ENCODE results near the gene HSPA12A.

Gene HSPA12A

DNA sequence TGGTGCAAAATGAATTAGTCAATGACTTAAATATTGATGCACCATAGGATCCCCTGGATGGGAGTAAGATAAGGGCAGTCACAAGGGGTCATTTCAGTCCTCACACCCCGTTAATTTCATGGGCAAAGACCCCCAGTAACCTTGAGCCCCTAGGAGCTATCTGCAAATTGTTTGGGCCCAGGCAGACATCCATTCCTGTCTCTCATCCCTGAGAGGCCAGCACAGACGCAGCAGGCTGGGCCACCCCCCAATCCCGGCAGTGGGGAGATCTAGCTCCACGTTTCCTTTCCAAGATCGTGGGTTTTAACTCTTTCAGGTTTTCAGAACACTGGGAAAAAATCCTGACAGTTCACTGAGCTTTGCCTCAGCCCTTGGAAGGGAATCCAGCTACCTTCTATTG is 81.5 kb downstream of the HSPA12A start:
- Histone ChIP-seq H2BK120ac (ENCODE audit: low read depth, low read length) (no peak overlapping the region), H3K4me2 (ENCODE audit: low read length) (no peak overlapping the region), H4K5ac (ENCODE audit: low read length) (no peak overlapping the region), H3K27ac (ENCODE audit: low read depth, low read length) (no peak overlapping the region), H3K27me3 (ENCODE audit: insufficient read depth, low read length, poor library complexity) (no peaks in the 10 kb centered on the region), H3K4me1 (ENCODE audit: control insufficient read depth, low read depth, low read length) (no peaks in the 10 kb centered on the region), H4K8ac (ENCODE audit: low read depth, low read length) (no peak overlapping the region), H3K56ac (ENCODE audit: low read length) (no peak overlapping the region), H3K79me1 (ENCODE audit: low read length) (no peaks in the 10 kb centered on the region), H3K4me3 (ENCODE audit: low read length) (no peak overlapping the region), H3K18ac (ENCODE audit: low read length) (no peak overlapping the region), H2BK5ac (ENCODE audit: low read length) (no peak overlapping the region), H3K4ac (ENCODE audit: low read depth, low read length) (no peak overlapping the region), H3K23ac (ENCODE audit: low read length) (no peak overlapping the region), H3K79me2 (ENCODE audit: control insufficient read depth, insufficient read depth, low read length) (no peaks in the 10 kb centered on the region), H3K36me3 (ENCODE audit: control insufficient read depth, insufficient read depth, low read length) (peaks cover 1% of the 10 kb centered on the region), H2AK5ac (ENCODE audit: low read length) (no peak overlapping the region), H3K9ac (ENCODE audit: low read length) (no peak overlapping the region), H2BK15ac (replicated peaks; ENCODE audit: low read depth) (no peak overlapping the region)
- WGBS (ENCODE audit: extremely low coverage, insufficient coverage, low lambda C conversion rate): no CpG with 5 or more reads among the region's 5 CpGs
- DNase-seq: no peak

GRCh38 chr10:116659049-116659670 is 83.2 kb downstream of the HSPA12A start:
- Histone ChIP-seq H4K5ac (ENCODE audit: low read length) (no peak overlapping the region), H3K36me3 (ENCODE audit: control insufficient read depth, insufficient read depth, low read length) (no peaks in the 10 kb centered on the region)

GRCh38 chr10:116657863-116658551 is 84.4 kb downstream of the HSPA12A start:
- H2BK120ac ChIP-seq (ENCODE audit: low read depth, low read length): no peak overlapping the region
- no peak overlapping the region for H2BK15ac ChIP-seq (replicated peaks; ENCODE audit: low read depth)
- no peaks in the 10 kb centered on the region for H3K4me1 ChIP-seq (ENCODE audit: control insufficient read depth, low read depth, low read length)
- no peak overlapping the region for H4K8ac ChIP-seq (ENCODE audit: low read depth, low read length)
- H3K79me1 ChIP-seq (ENCODE audit: low read length): no peaks in the 10 kb centered on the region
- no peak overlapping the region for H4K5ac ChIP-seq (ENCODE audit: low read length)
- no peak overlapping the region for H3K4me3 ChIP-seq (ENCODE audit: low read length)
- no peaks in the 10 kb centered on the region for H3K79me2 ChIP-seq (ENCODE audit: control insufficient read depth, insufficient read depth, low read length)
- H3K27ac ChIP-seq (ENCODE audit: low read depth, low read length): no peak overlapping the region
- no peak overlapping the region for H3K4me2 ChIP-seq (ENCODE audit: low read length)
- no peak overlapping the region for H3K9ac ChIP-seq (ENCODE audit: low read length)
- no peaks in the 10 kb centered on the region for H3K36me3 ChIP-seq (ENCODE audit: control insufficient read depth, insufficient read depth, low read length)
- no peak overlapping the region for H3K18ac ChIP-seq (ENCODE audit: low read length)
- no CpG with 5 or more reads among the region's 5 CpGs for WGBS (ENCODE audit: extremely low coverage, insufficient coverage, low lambda C conversion rate)
- H2AK5ac ChIP-seq (ENCODE audit: low read length): no peak overlapping the region
- H2BK5ac ChIP-seq (ENCODE audit: low read length): no peak overlapping the region
- DNase-seq: no peak
- no peaks in the 10 kb centered on the region for H3K27me3 ChIP-seq (ENCODE audit: insufficient read depth, low read length, poor library complexity)
- no peak overlapping the region for H3K23ac ChIP-seq (ENCODE audit: low read length)
- H3K56ac ChIP-seq (ENCODE audit: low read length): no peak overlapping the region
- H3K4ac ChIP-seq (ENCODE audit: low read depth, low read length): no peak overlapping the region

More at GRCh38 chr10:116659049-116659670, 83.2 kb downstream of the HSPA12A start:
- Histone ChIP-seq H2AK5ac (ENCODE audit: low read length) (no peak overlapping the region), H3K27ac (ENCODE audit: low read depth, low read length) (no peak overlapping the region), H3K56ac (ENCODE audit: low read length) (no peak overlapping the region), H3K4me3 (ENCODE audit: low read length) (no peak overlapping the region), H3K4me2 (ENCODE audit: low read length) (no peak overlapping the region), H3K79me1 (ENCODE audit: low read length) (no peaks in the 10 kb centered on the region), H2BK15ac (replicated peaks; ENCODE audit: low read depth) (no peak overlapping the region), H4K8ac (ENCODE audit: low read depth, low read length) (no peak overlapping the region), H2BK5ac (ENCODE audit: low read length) (no peak overlapping the region), H3K18ac (ENCODE audit: low read length) (no peak overlapping the region), H3K79me2 (ENCODE audit: control insufficient read depth, insufficient read depth, low read length) (no peaks in the 10 kb centered on the region), H3K4ac (ENCODE audit: low read depth, low read length) (no peak overlapping the region), H3K23ac (ENCODE audit: low read length) (no peak overlapping the region), H3K9ac (ENCODE audit: low read length) (no peak overlapping the region), H2BK120ac (ENCODE audit: low read depth, low read length) (no peak overlapping the region), H3K27me3 (ENCODE audit: insufficient read depth, low read length, poor library complexity) (no peaks in the 10 kb centered on the region), H3K4me1 (ENCODE audit: control insufficient read depth, low read depth, low read length) (no peaks in the 10 kb centered on the region)
- no peak for DNase-seq
- no CpG with 5 or more reads among the region's 10 CpGs for WGBS (ENCODE audit: extremely low coverage, insufficient coverage, low lambda C conversion rate)

DNA sequence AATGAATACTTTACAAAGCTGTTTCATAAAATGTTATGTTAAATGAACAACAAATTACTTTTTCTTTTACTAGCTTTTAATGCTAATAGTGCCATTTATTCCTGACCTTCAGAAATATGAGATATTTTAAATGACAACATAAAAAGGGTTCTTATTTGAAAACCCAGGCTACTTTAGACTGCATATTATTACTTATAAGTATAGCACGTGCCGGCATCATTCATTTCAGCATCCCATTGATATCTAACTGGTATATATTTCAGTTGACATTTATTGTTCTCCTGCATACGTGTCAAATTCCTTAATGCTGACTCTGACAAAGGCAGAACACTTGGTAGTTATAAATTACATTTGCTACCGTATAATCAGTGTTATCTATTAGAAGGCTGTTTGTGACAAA is 86.3 kb downstream of the HSPA12A start:
- no peak overlapping the region for H3K18ac ChIP-seq (ENCODE audit: low read length)
- no peak overlapping the region for H3K4me2 ChIP-seq (ENCODE audit: low read length)
- H3K27ac ChIP-seq (ENCODE audit: low read depth, low read length): no peak overlapping the region
- no peak overlapping the region for H3K23ac ChIP-seq (ENCODE audit: low read length)
- DNase-seq: no peak
- no peak overlapping the region for H4K8ac ChIP-seq (ENCODE audit: low read depth, low read length)
- WGBS (ENCODE audit: extremely low coverage, insufficient coverage, low lambda C conversion rate): no CpG with 5 or more reads among the region's 4 CpGs
- H3K79me1 ChIP-seq (ENCODE audit: low read length): no peaks in the 10 kb centered on the region
- no peaks in the 10 kb centered on the region for H3K79me2 ChIP-seq (ENCODE audit: control insufficient read depth, insufficient read depth, low read length)
- H3K4me1 ChIP-seq (ENCODE audit: control insufficient read depth, low read depth, low read length): no peaks in the 10 kb centered on the region
- no peak overlapping the region for H2AK5ac ChIP-seq (ENCODE audit: low read length)
- no peak overlapping the region for H3K4me3 ChIP-seq (ENCODE audit: low read length)
- H4K5ac ChIP-seq (ENCODE audit: low read length): no peak overlapping the region
- no peak overlapping the region for H2BK120ac ChIP-seq (ENCODE audit: low read depth, low read length)
- no peak overlapping the region for H2BK15ac ChIP-seq (replicated peaks; ENCODE audit: low read depth)
- no peaks in the 10 kb centered on the region for H3K27me3 ChIP-seq (ENCODE audit: insufficient read depth, low read length, poor library complexity)
- H3K36me3 ChIP-seq (ENCODE audit: control insufficient read depth, insufficient read depth, low read length): no peaks in the 10 kb centered on the region
- H3K56ac ChIP-seq (ENCODE audit: low read length): no peak overlapping the region
- H2BK5ac ChIP-seq (ENCODE audit: low read length): no peak overlapping the region
- H3K4ac ChIP-seq (ENCODE audit: low read depth, low read length): no peak overlapping the region
- no peak overlapping the region for H3K9ac ChIP-seq (ENCODE audit: low read length)

- Histone ChIP-seq H4K8ac (ENCODE audit: low read depth, low read length) (no peak overlapping the region), H3K23ac (ENCODE audit: low read length) (no peak overlapping the region), H3K18ac (ENCODE audit: low read length) (no peak overlapping the region), H3K27ac (ENCODE audit: low read depth, low read length) (no peak overlapping the region), H3K4ac (ENCODE audit: low read depth, low read length) (no peak overlapping the region), H3K4me1 (ENCODE audit: control insufficient read depth, low read depth, low read length) (no peaks in the 10 kb centered on the region), H2BK120ac (ENCODE audit: low read depth, low read length) (no peak overlapping the region), H3K79me1 (ENCODE audit: low read length) (no peaks in the 10 kb centered on the region), H2BK15ac (replicated peaks; ENCODE audit: low read depth) (no peak overlapping the region), H3K79me2 (ENCODE audit: control insufficient read depth, insufficient read depth, low read length) (no peaks in the 10 kb centered on the region), H3K56ac (ENCODE audit: low read length) (no peak overlapping the region), H3K9ac (ENCODE audit: low read length) (no peak overlapping the region), H3K36me3 (ENCODE audit: control insufficient read depth, insufficient read depth, low read length) (no peaks in the 10 kb centered on the region), H2AK5ac (ENCODE audit: low read length) (no peak overlapping the region), H3K27me3 (ENCODE audit: insufficient read depth, low read length, poor library complexity) (no peaks in the 10 kb centered on the region), H3K4me2 (ENCODE audit: low read length) (no peak overlapping the region), H3K4me3 (ENCODE audit: low read length) (no peak overlapping the region), H4K5ac (ENCODE audit: low read length) (no peak overlapping the region), H2BK5ac (ENCODE audit: low read length) (no peak overlapping the region)
- no CpG with 5 or more reads among the region's 2 CpGs for WGBS (ENCODE audit: extremely low coverage, insufficient coverage, low lambda C conversion rate)
- peak; percentile 3 for DNase-seq
These were observed 86.8 kb downstream of the HSPA12A start for GRCh38 chr10:116655568-116655967.

Measured in mesendoderm (in vitro differentiated cells).